NCI-H1436 treated with DMSO at 0.1 percent for 48 hours (cell line): ENCODE measurements around the gene OR9K2.
"Not testable (repeated sequence)": the region's sequence is repeated elsewhere in the genome, so short reads cannot be mapped to it uniquely, and the experiment has no call there.

Experiments
- DNase-seq: peaks from one replicate; lab custom pipeline; 2025; lab: John Stamatoyannopoulos, UW

OR9K2 gene, protein sequence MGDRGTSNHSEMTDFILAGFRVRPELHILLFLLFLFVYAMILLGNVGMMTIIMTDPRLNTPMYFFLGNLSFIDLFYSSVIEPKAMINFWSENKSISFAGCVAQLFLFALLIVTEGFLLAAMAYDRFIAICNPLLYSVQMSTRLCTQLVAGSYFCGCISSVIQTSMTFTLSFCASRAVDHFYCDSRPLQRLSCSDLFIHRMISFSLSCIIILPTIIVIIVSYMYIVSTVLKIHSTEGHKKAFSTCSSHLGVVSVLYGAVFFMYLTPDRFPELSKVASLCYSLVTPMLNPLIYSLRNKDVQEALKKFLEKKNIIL

DNA sequence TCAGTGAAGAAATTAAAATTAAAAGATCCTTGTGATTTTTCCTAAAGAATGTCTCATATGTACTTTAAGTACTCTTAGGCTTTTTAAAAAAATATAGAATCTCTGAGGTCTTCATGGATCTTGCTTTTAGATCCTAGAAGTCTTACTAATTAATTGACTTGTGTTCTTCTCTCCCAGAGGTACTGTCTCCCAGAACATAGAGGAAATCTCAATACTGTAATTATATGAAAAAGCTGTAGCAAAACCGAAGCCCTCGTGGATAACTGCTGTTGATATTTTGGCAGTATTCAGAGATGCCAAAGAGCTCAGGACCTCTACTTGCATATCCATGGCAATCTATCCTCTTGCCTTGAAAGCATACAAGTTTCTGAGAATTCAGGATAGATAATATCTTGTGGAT lies at the start of gene OR9K2:
Gene OR9K2 (plus strand): TSS at position 301 of the 400 bp plus-strand sequence. CDS start 3,429 bp downstream, outside the sequence.
- no peak for DNase-seq

DNA sequence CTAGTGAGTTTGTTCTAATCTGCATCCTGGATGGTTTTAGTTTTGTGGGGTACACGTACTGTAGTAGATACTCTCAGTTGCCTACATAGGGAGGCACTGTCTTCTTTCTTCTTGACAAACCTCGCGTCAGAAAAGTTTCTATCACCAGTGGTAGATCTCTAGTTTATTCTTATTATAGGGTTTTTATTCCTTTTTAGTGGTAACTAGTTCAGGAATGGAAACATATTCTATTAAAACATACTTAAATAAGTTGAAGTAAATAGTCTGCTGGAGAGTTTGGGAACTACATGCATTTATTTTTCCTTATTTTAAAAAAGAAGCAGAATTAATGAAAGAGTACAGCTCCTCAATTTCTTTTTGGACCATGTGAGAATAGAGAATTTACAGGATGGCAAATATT lies 33.6 kb upstream of the OR9K2 start:
- no peak for DNase-seq

DNA sequence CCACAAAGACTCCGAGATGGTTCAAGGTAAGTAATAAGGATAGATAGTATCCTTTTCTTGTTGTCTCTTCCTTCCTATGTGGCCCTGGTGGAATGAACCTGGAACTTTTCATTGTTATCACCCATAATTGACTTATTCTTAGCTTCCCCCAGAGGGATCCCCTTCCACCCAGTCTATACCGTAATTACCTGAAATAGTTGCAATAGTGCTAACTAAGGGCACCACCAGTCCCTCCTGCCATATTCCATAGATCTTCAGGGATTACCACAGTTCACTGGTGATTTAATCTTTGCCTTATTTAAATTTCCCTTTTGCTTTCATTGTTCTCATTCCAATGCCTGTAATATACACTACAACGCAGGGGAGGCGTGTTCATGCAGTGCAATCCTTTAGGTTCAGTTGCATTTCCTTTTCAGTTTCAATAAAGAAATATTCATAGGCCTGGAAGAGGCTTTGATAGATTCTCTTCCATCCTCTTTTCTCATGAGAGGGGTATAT lies 13.8 kb upstream of the OR9K2 start:
- DNase-seq = no peak

- no peak for DNase-seq
These were observed 10.1 kb upstream of the OR9K2 start for GRCh38 chr12:55116152-55116551.

- DNase-seq = no peak
These were observed 6.6 kb downstream of the OR9K2 start for GRCh38 chr12:55132816-55133215.

DNA sequence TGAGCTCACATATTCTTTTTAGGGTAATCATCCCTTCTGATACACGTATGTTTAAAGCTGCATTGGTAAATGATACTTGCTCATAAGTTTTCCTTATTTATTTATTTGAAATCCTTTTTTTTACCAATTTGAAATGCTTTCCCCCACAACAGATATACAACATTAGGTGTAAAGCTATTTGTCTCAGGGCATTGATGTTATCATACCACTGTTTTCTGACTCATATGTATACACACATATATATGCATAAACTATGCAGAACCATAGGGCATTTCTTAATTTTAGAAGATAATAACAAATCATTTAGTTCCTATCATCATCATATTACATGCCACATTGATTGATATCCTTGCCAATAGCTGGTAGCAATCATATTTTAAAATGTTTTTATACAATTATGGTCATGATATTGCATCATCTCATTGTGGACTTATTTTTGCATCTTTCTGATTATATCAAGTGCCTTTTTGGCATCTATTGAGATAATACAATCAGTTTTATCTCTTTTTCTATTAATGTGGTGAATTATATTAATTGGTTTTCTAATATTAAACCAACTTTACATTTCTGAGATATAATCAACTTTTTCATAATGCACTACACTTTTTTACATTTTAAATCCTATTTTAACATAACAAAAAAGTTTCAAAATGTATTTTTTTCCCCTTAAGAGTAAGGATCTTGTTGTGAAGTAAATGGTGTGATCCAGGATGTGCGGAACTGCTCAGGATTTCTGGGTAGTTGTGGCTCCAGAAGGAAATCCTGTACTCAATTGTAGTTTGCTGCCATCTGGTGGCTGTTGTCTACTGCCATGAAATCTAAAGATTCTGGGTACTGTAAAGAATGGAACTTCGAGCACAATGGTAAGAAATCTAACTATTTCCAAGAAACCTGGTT lies 16.7 kb downstream of the OR9K2 start:
- no peak for DNase-seq

GRCh38 chr12:55143566-55143870 lies 17.3 kb downstream of the OR9K2 start:
- no peak for DNase-seq

GRCh38 chr12:55167010-55167640 lies 40.9 kb downstream of the OR9K2 start:
- DNase-seq = not testable (repeated sequence)

DNA sequence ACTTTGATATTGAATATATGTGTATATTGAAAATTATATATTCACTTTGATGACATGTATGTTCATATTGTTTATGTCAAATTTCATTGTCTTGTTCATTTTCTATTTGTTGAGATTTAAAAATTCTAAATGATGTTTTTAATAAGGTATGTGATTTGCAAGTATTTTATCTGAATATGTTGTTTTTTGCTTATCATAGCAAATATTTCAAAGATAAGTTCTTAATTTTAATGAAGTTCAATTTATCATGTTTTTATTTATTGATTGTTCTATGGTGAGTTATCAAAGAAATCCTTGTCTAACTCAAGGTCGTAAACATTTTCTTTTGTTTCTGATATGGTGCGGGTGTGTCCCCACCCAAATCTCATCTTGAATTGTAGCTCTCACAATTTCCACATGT lies 45.2 kb downstream of the OR9K2 start:
- no peak for DNase-seq

- not testable (repeated sequence) for DNase-seq
These were observed 45.6 kb downstream of the OR9K2 start for GRCh38 chr12:55171846-55172245.

GRCh38 chr12:55172686-55173085 lies 46.5 kb downstream of the OR9K2 start:
- DNase-seq = no peak

DNA sequence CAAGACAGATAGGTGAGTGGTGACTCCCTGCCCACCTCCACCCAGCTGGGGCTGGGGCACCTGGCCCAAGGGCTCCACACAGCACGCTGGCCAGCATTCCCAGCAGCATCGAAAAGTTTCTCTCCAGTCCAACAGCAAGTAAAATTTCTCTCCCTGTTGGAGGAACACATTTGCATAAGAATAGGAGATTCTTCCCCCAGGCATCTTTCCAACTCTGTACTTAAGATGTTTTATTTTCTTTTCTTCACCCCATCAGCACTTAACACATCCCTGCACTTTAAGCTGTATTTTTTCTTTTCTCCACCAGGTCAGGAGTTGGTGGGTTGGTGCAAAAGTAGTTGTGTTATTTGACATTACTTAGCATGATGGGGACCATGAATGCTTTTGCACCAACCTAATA lies 47.2 kb downstream of the OR9K2 start:
- no peak for DNase-seq
